CD4-positive, alpha-beta T cell treated with Interleukin-4 for 4 hours (primary cell): Measurements from ENCODE around the gene LAMA4.
"Not testable (repeated sequence)": the region's sequence is repeated elsewhere in the genome, so short reads cannot be mapped to it uniquely, and the experiment has no call there.

Experiments
- DNase-seq: peaks from one replicate; pipeline ENCODE4 v3.0.0-alpha.2; 2020

Gene LAMA4

DNA sequence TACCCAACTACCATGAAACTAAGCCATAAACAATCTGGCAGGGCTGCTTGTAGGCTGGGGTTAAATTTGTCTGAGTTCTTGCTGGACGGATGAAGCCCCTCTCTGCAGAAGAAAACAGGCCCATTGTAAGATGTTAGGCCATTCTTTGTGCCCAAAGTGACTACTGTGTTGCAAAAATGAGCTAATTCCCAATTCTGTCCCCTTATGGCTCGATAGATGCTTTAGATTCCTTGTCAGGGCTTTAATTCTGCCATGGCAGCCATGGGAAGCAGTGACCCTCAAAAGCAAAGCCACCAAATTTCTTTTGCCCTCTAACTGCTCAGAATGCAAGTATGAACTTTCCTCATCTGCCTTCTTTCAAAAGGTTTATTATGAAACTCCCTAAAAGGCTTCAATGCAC, 45.2 kb downstream of the LAMA4 start:
- DNase-seq = no peak

DNA sequence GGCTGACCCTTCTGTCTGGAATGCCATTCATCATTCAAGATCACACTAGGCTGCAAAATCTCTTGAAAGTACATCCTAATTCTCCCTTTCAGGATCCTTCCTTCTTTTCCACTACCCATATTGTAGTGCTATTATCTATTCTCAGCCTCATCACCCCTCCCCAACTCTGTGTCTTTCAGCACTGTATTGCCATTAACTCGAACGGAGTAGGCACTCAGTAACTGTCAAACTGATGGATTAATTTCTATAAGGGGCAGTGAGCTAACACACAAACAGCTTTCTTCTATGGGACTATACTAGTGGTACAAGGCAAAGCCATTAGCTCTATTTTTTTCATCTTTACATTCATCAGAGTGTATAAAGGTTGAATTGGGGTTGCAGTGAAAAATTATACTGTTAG, 46.6 kb downstream of the LAMA4 start:
- no peak for DNase-seq

DNA sequence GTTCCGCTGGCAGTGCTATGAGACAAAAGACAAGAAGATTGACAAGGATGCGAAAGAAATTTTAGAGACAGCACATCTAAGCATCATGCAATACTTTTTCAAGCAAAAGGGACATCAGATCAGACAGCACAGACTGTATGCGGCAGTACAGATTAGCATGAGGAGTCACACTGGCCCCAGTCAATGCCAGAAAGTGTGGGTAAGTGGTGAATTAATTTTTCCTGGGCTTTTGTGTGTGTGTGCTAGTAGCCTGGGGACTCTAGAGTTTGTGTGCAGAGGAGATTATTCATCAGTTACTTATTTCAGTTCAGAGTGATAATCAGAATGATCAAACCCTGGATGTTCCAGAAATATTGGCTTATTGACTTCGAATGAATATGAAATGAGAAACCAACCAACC, 47.2 kb downstream of the LAMA4 start:
- no peak for DNase-seq

DNA sequence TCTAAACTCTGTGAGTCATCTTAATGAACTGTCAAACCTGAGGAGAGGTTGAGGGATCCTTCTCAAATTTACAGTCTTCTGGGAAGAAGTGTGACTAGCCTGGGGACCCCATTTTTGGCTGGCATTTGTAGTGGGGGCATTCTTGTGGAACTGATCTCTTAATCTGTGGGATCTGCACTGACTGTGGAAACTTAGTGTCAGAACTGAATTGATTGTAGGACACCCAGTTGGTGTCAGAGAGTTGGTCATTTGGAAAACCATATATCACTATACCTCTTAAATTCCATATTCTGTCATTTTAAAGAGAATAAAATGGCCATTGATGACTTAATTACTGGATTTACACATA, 48.3 kb downstream of the LAMA4 start:
- no peak for DNase-seq

DNA sequence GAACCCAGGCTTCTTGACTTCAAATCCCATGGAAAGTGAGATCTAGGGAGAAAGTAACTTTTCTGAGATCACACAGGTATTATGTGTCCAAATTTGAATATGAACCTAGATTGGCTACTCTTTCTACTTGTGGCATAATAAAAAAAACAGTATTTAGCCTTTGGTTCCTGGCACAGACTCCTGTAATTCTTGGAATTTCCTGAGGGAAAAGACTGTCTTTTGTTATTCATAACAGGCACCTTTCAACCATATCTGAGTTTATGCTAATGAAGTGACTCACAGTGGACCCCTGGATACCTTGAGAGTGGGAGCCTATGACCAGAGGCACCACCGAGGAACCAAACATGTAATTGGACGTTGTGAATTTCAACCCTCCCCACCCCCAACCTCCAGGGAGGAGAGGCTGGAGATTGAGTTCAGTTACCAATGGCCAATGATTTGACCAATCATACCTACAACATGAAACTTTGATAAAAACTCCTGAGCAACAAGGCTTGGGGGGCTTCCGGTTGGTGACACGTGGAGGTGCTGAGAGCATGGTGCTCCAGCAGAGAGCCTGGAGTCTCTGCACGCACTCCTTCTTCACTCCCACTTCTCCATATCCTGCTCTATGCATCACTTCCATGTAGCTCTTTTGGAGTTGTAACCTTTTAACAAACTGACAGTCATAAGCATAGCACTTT, 48.8 kb downstream of the LAMA4 start:
- DNase-seq = no peak

DNA sequence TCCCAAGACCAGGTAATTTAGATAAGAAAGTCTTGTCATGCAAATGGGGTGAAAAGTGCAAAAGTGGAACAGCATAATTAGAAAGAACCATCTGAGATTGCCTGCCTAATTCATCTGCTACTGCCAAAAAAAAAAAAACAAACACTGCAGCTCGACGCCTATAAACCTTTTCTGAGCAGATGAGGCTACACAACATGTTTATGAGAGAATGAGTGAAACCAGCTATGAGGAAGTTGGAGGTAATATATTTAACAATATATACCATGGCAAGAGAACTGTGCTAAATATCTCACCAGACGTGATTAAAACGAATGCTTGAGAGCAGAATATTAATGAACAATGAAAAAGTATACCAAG, 50.0 kb downstream of the LAMA4 start:
- no peak for DNase-seq

DNA sequence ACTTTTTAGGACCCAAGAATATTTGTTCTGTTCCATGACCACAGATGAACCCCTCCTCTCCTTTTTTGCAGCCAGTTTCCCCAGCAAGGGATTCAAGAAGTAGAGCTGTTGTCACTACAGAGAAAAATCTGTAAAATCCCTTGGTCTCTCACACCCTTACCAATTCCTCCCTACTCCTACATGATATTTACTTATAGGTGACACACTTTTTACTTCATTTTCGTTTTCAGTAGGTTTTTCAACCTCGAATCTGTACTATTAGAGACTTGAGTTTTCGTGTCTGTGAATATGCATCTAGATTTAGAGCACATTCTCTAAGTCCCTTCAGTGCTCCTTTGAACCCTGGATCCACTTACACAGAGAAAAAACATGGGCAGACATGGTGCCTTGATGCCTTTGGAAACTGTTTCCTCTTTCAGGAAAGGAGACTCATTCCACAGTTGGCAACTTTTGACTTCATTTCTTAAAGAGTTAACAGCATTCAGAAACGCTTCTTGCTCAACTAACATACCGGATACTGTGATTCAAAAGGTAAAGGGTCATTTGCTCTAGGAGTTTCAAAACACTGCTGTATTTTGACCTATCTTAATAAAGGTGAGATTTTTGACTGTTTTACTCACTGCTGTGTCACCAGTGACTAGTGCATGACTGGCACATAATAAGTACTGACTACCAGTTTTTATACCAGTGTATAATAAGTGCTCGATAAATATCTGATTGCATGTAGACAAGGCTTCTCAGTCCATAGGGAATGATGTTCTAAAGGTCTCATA, 50.6 kb downstream of the LAMA4 start:
- no peak for DNase-seq

DNA sequence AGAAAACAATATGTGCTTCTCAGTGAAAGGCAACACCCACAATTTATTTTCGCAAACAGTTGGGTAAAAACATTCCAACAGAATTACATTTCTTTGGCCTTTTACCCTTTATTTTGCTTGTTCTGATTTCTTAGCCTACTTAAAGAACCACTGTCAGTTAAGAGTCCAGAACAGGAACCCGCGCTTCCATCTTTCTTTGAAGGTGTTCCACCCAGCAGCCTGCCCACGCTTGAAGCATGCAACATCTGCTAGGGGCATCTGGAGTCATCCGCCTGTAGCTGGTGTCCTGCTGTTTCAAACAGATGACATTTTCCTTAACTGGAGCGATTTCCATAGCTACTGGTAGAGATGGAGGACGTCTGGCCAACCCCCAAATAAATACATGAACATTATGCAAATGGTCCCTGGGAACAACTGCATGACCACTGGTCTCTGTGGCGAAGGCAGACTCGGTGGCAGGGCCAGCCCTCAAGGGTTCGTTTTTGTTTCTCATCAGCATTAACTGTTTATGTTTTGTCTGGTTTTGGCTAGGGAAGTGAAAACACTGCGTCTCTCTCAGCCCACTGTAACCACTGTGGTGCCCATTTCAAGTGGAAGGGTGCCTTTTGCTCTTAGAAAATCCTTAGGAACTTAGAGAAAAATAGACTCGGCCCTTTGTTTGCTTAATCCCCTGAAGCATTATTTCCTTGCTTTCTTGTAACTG, 51.6 kb downstream of the LAMA4 start:
- no peak for DNase-seq

DNA sequence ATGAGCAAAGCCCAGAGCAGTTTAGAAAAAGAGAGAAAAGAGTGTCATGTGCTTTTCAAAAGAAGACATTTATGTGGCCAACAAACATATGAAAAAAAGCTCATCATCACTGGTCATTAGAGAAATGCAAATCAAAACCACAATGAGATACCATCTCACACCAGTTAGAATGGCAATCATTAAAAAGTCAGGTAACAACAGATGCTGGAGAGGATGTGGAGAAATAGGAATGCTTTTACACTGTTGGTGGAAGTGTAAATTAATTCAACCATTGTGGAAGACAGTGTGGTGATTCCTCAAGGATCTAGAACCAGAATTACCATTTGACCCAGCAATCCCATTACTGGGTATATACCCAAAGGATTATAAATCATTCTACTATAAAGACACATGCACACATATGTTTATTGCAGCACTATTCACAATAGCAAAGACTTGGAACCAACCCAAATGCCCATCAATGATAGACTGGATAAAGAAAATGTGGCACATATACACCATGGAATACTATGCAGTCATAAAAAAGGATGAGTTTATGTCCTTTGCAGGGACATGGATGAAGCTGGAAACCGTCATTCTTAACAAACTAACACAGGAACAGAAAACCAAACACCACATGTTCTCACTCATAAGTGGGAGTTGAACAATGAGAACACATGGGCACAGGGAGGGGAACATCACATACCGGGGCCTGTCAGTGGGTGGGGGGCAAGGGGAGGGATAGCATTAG, 54.0 kb downstream of the LAMA4 start:
- not testable (repeated sequence) for DNase-seq

DNA sequence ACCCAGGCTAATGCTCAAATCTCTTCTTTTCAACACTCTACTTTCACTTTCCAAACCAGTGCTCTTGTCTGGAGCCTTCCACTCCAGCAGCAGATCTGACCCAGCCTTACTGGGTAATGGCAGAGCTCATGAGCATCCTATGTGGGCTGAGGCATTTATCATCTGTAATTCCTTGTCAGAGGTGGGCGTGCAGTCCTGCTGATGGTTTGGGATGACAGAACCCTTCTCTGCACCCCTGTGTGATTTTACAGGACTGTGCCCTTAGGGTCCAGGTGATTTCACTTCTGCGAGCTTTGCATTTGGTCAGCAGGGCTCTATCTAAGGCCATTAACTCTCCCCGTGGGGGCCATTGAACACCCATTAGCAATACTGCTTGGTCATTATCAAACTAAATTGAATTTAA, 55.4 kb downstream of the LAMA4 start:
- DNase-seq = no peak

DNA sequence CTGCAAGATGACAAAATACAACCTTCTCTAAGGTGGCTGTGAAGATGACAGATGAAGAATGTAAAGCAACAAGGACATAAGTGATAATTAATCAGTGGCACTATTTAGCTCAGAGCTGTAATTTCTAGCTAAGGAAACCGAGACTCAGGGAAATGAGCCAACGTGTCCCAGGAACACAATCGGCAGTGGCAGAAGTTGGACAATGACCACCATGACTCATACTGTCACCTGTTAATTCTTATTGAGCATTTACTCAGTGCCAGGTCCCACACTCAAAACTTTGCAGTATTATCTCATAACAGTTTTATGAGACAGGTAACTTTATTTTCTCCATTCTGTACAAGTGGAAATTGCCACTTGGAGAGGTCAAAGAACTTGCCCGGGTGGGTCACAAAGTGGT, 55.8 kb downstream of the LAMA4 start:
- DNase-seq = no peak

DNA sequence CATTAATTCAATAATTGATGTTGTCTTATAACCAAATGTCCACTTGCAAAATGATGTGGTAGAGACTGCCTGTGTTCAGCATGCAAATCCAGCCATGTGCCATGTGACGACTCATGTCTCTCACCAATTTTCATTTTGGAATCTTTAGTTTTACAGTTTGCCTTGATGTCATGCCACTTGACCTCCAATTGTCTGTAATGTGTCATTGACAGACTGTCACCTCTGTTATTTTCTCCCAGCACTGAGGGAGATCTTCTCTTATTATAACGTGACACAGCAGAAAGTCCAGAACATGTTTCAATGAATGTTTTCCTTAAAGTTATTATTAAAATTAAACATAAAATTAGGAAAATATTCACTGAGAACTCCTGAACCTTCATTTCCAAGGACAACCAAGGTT, 56.7 kb downstream of the LAMA4 start:
- no peak for DNase-seq

DNA sequence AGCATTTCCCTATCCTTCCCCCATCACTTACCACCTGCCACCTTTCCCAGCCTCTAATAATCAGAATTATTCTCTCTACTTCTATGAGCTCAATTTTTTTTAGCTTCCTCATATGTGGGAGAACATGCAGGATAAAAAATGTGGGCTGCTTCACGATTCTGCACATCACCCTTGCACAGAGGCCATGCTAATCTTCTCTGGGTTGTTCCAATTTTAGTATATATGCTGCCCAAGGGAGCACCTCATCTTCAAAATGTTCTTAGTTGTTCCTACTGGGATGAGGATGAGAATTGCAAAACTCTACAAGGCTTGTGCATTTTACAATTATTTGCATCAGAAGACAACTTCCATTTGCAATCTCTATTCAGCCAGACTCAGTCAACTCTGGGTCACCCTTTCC, 58.1 kb downstream of the LAMA4 start:
- DNase-seq = no peak

DNA sequence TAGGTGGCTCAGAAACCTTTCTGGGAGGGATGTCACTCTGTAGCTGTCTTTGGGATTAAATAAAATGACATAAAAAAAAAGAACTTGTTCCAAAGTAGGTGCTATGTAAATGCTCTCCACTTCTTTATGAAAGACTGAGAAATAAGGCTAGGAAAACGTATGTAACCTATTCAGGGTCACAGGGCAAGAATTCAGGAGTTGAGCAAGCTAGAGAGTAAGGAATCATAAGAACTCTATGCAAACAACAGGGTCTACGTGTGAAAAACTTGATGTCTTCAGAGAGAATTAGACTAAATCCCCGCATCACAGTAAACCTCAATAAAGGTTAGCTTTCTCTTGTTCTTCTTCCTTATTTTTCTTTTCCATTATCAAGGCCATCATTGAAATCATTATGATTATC, 59.2 kb downstream of the LAMA4 start:
- no peak for DNase-seq

DNA sequence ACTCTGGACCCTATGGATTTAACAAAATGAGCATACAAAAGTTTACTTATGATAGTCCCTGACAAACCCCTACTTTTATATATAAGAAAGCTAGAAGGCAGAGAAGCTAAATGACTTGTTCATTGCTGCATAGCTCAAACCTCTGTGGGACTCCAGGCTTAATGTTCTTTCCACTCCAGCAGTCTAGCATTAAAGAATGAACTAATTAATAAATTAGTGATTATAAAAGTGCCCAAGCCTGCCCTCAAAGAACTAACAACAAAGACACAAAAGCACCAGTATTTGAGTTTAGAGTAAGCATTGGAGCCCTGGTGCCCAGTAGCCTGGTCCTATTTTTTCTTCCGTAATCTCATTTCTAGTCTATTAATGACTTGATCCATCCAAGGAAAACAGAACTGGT, 59.9 kb downstream of the LAMA4 start:
- no peak for DNase-seq

DNA sequence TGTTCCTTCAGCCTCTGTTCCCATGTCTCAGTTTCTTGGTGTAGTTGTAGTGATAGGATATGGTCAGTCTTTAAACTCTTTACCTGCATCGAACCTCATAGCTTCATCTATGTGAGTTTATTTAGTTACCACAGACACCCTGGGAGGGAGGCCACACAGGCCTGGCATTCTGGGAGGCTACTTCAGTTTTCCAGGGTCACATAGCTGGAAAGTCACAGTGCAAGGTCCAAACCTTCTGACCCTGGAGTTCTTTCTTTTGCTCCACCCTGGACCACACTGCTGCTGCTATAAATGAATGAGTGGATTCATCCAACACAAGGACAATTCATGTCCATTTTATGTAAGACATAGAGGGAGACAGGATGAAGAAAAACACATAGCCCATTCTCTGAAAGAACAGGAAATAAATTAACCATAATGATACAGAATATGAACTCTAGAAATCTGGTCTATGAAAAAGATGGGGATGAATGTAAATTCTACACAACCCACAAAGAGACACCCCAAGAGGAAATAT, 60.8 kb downstream of the LAMA4 start:
- DNase-seq = no peak

DNA sequence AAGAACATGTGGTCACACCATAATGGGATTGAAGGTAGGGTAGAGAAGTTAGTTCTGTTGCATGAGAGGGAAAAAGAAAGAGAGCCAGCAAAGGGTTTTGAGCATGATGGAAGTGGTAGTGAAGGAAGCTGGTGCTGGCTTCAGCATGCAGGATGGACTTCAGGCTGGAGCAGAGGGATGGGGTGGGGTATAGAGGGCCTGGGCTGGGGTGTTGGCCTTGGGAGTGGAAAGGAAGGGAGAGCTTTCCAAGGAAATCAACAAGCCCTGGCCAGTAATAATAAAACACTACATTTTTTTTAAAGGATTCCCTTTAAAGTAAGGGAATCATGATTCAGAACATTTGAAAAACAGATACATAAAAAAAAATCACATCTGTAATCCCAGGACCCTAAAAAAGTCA, 61.2 kb downstream of the LAMA4 start:
- no peak for DNase-seq

DNA sequence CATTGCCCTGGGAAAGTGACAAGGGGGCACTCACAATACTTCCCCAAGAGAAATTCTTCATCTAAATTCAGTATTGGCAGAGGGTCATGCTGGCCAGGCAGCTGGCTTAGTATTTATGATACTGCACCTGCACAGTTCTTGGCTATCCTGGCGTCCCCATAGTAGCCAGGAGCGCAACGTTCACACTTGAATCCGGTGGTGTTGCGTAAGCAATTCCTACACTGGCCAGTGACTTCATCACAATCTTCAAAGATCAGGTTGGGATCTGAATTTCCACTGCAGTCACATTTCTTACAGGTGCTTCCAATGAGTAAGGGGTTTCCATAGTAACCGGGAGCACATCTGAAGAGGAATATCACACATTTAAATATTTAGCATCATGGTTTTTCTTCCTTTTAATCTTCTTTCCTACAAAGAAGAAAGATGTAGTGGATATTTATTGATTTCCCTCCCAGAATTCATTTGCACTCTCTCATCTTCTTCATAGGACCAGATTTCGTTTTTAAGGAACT, 62.8 kb downstream of the LAMA4 start:
- DNase-seq = no peak

DNA sequence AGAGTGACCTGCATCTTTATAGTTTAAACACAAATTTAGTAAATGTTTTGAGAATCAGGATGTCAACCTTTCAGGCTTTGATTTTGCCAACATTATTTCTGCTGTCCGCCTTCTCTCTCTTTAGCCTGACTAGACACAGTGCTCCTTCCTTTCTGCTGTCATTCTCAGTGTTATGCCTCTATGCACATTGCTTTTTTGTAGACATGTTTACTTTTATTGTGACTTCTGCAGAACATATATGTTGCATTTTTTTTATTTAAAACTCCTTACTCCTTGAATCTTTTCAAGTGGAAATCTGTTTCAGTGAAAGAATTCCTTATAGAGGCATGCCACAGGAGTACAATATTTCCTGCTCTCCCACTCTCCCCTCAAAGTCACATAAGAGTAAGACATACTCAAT, 64.2 kb downstream of the LAMA4 start:
- DNase-seq = no peak

DNA sequence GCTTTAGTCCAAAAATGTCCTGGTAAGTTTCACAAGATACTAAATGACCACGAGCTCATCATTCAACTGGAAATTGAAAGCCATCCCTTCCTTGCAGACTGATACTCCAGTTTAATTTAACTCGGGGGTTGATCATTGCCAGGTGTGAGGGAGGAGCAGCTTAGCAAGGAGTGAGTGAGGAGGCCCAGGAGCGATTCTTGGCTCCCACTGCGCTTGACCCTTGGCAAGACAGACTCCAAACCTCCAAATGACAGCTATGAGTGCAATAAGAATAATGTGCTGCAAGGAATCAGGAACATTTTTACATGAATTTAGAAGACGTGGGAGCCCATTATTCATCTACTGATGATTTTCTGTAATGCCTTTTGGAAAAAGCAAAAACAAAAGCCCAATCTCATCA, 64.9 kb downstream of the LAMA4 start:
- DNase-seq = no peak

DNA sequence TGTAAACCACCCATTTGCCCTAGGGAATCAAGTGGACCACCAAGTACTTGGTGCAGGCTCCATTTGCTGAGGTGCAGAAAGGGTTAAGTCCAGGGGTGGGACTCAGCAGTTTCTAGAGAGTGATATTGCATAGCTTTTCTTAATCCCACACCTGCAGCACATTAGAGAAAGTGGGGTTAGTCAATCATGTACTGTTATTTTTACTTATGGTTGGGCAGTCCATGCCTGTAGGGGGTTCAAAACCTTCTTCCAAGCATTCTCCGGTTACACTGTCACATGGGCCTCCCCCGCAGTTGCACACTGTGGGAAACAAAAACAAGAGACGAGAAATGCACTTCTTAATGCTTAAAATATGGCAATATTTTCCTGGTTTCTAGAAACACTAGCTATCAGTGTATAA, 65.5 kb downstream of the LAMA4 start:
- no peak for DNase-seq

DNA sequence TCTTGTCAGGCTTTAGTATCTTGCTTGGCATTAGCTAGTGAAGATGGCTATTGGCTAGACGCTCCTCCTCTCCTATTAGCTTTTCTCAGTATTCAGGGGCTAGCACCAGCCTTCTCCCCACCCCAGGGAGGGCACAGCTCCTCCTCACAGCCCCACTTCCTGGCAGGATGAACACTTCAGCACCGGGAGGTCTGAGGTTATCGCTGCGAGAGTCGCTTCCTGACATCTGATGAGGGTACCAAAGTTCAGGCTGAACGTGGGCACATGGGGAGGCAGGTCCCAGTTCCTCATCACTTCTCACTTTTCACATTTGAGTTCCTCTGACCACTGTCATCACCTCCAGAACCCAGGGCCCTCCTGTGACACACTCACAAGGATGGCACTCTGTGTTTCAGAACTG, 66.6 kb downstream of the LAMA4 start:
- no peak for DNase-seq

DNA sequence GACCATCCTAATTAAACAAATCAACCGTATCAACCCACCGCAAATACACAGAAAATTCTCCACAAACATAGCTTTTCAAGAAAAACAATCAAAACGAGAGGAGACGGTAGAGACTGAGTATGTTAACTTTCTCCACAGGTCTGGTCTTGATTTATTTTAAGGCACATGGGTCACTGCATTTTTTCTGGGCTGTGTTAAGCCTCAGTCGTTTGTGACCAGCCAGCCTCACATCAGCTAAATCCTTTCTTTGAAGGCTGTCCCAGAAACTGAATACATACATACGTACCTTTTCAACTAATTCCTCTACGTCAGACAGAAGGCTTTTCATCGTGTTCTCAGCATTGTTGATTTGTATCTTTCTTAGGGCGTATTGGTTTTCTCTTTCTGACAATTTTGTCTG, 69.4 kb downstream of the LAMA4 start:
- DNase-seq = no peak
